H9 (cell line): ENCODE results near the gene CEP350. TPM values are rescaled to one million over a fixed set of nuclear protein-coding genes. Genes with fewer than 3 reads are reported as not detected.

Source experiments
- DNase-seq: peaks from one replicate; pipeline ENCODE4 v3.0.0-alpha.2; 2017
- H2AFZ ChIP-seq: one replicate; pipeline ENCODE4 v1.6.1; 2013; ENCODE audit warnings: mild to moderate bottlenecking, low read length, control low read depth, moderate library complexity
- H2AK5ac ChIP-seq: 2 replicates; pipeline ENCODE4 v1.6.1; 2013; ENCODE audit warnings: low read length, control low read depth, mixed read lengths; ENCODE audit not compliant: insufficient read length
- H2BK120ac ChIP-seq: one replicate; pipeline ENCODE4 v1.6.1; 2013; ENCODE audit warnings: low read depth, mild to moderate bottlenecking, low read length, control low read depth, inconsistent platforms; ENCODE audit not compliant: poor library complexity, severe bottlenecking
- H2BK12ac ChIP-seq: 2 replicates; pipeline ENCODE4 v1.6.1; 2013; ENCODE audit warnings: low read length, control low read depth, mixed read lengths, low read depth; ENCODE audit not compliant: insufficient read length
- H2BK15ac ChIP-seq: 2 replicates; pipeline ENCODE4 v1.6.1; 2013; ENCODE audit warnings: low read depth, low read length, control low read depth
- H2BK20ac ChIP-seq: one replicate; pipeline ENCODE4 v1.6.1; 2013; ENCODE audit warnings: low read depth, mild to moderate bottlenecking, low read length, control low read depth, inconsistent platforms; ENCODE audit not compliant: poor library complexity, severe bottlenecking
- H2BK5ac ChIP-seq: 2 replicates; pipeline ENCODE4 v1.6.1; 2013; ENCODE audit warnings: low read length, control low read depth, mixed read lengths; ENCODE audit not compliant: insufficient read length
- H3K14ac ChIP-seq: 2 replicates; pipeline ENCODE4 v1.6.1; 2013; ENCODE audit warnings: low read length, control low read depth; ENCODE audit not compliant: insufficient read depth
- H3K18ac ChIP-seq: 2 replicates; pipeline ENCODE4 v1.6.1; 2013; ENCODE audit warnings: low read depth, mild to moderate bottlenecking, mixed read lengths, low read length, control low read depth; ENCODE audit not compliant: insufficient read length
- H3K23ac ChIP-seq: 2 replicates; pipeline ENCODE4 v1.6.1; 2013; ENCODE audit warnings: low read length, control low read depth, mixed read lengths, low read depth; ENCODE audit not compliant: insufficient read length
- H3K23me2 ChIP-seq: 2 replicates; pipeline ENCODE4 v1.6.1; 2013; ENCODE audit warnings: low read depth, mild to moderate bottlenecking, mixed read lengths, low read length, control low read depth; ENCODE audit not compliant: insufficient read length, poor library complexity, severe bottlenecking
- H3K27ac ChIP-seq: 2 replicates; pipeline ENCODE4 v1.5.1; 2013; ENCODE audit warnings: low read length, control low read depth, mixed read lengths, low read depth; ENCODE audit not compliant: insufficient read length
- H3K27me3 ChIP-seq: 2 replicates; pipeline ENCODE4 v1.6.1; 2013; ENCODE audit warnings: low read length, control low read depth, inconsistent platforms; ENCODE audit not compliant: insufficient read depth
- H3K4ac ChIP-seq: 2 replicates; pipeline ENCODE4 v1.6.1; 2013; ENCODE audit warnings: low read depth, mild to moderate bottlenecking, control low read depth, inconsistent platforms, low read length, moderate library complexity
- H3K4me1 ChIP-seq: 2 replicates; pipeline ENCODE4 v1.6.1; 2013; ENCODE audit warnings: low read length, control low read depth, inconsistent platforms; ENCODE audit not compliant: insufficient read depth
- H3K4me2 ChIP-seq: 2 replicates; pipeline ENCODE4 v1.6.1; 2013; ENCODE audit warnings: low read length, control low read depth, mixed read lengths; ENCODE audit not compliant: insufficient read length, insufficient read depth
- H3K56ac ChIP-seq: 2 replicates; pipeline ENCODE4 v1.6.1; 2013; ENCODE audit warnings: low read depth, mild to moderate bottlenecking, mixed read lengths, low read length, control low read depth; ENCODE audit not compliant: insufficient read length
- H3K79me1 ChIP-seq: 2 replicates; pipeline ENCODE4 v1.6.1; 2013; ENCODE audit warnings: low read depth, mild to moderate bottlenecking, moderate library complexity, low read length, control low read depth, inconsistent platforms; ENCODE audit not compliant: insufficient read depth, poor library complexity, severe bottlenecking
- H3K79me2 ChIP-seq: 2 replicates; pipeline ENCODE4 v1.6.1; 2013; ENCODE audit warnings: low read length, control low read depth, inconsistent platforms; ENCODE audit not compliant: insufficient read depth
- H3K9ac ChIP-seq: 2 replicates; pipeline ENCODE4 v1.6.1; 2013; ENCODE audit warnings: low read length, control low read depth, mixed read lengths; ENCODE audit not compliant: insufficient read length; ENCODE audit errors: extremely low read depth
- H3K9me3 ChIP-seq: one replicate; pipeline ENCODE4 v1.6.1; 2013; ENCODE audit warnings: low read depth, low read length, inconsistent platforms; ENCODE audit not compliant: control insufficient read depth
- H3T11ph ChIP-seq: one replicate; pipeline ENCODE4 v1.6.1; 2013; ENCODE audit warnings: mild to moderate bottlenecking, low read length, control low read depth, inconsistent platforms
- H4K20me1 ChIP-seq: one replicate; pipeline ENCODE4 v1.6.1; 2013; ENCODE audit not compliant: control insufficient read depth, insufficient read length, insufficient read depth
- H4K5ac ChIP-seq: 2 replicates; pipeline ENCODE4 v1.6.1; 2013; ENCODE audit warnings: low read depth, mild to moderate bottlenecking, mixed read lengths, low read length, control low read depth; ENCODE audit not compliant: insufficient read length
- H4K8ac ChIP-seq: replicated peaks from 2 replicates; pipeline ENCODE4 v1.6.1; 2013; ENCODE audit warnings: low read length, control low read depth, mixed read lengths, low read depth; ENCODE audit not compliant: insufficient read length
- H4K91ac ChIP-seq: 2 replicates; pipeline ENCODE4 v1.6.1; 2013; ENCODE audit warnings: low read depth, mild to moderate bottlenecking, moderate library complexity, mixed read lengths, low read length, control low read depth; ENCODE audit not compliant: insufficient read length
- H3K27ac Mint-ChIP-seq, 3 experiments: 2 replicates in 2 of 3; 3 replicates in 1 of 3; pipeline ENCODE4 v1.8.0; 2020 to 2021; ENCODE audit warnings: mixed read lengths in 3 of 3, mild to moderate bottlenecking in 1 of 3, moderate library complexity in 1 of 3
- H3K27me3 Mint-ChIP-seq: 2 replicates; pipeline ENCODE4 v1.8.0; 2021; ENCODE audit warnings: low read depth, mild to moderate bottlenecking, moderate library complexity, mixed read lengths
- H3K36me3 Mint-ChIP-seq, 3 experiments: 2 replicates in 2 of 3; 3 replicates in 1 of 3; pipeline ENCODE4 v1.8.0; 2020 to 2021; ENCODE audit warnings: low read depth in 3 of 3, mixed read lengths in 3 of 3; ENCODE audit not compliant: insufficient read depth in 1 of 3
- H3K4me1 Mint-ChIP-seq, 2 experiments: 2 replicates each; pipeline ENCODE4 v1.8.0; 2020; ENCODE audit warnings: mixed read lengths in 2 of 2
- H3K4me3 Mint-ChIP-seq, 2 experiments: 2 replicates in 1 of 2; 3 replicates in 1 of 2; pipeline ENCODE4 v1.8.0; 2020 to 2021; ENCODE audit warnings: mild to moderate bottlenecking in 2 of 2, mixed read lengths in 2 of 2, moderate library complexity in 1 of 2
- H3K9me3 Mint-ChIP-seq, 2 experiments: 2 replicates in 1 of 2; 3 replicates in 1 of 2; pipeline ENCODE4 v1.8.0; 2020; ENCODE audit warnings: mild to moderate bottlenecking in 2 of 2, mixed read lengths in 2 of 2, moderate library complexity in 1 of 2
- CTCF ChIP-seq: fragments of 200-600 bp; sonication (generic); conservative IDR thresholded peaks from 3 replicates; pipeline ENCODE4 v1.8.0; 2021; ENCODE audit warnings: antibody characterized with exemption, mild to moderate bottlenecking
- whole genome bisulfite sequencing: extraction: QIAGEN DNeasy Blood & Tissue Kit; methylation state at CpG from one replicate; pipeline ENCODE4 v1.1.7; 2013; ENCODE audit warnings: missing lambda C conversion rate, low lambda C conversion rate, mixed read lengths; ENCODE audit not compliant: insufficient read length; ENCODE audit errors: extremely low coverage; 5-methylcytosine and 5-hydroxymethylcytosine counted together
- total RNA-seq: library from RNA; stranded (reverse); gene quantifications from 2 replicates; pipeline ENCODE4 v1.2.1, GENCODE V29; 2021

Gene CEP350
- total RNA-seq, 1 experiment from 2014 or later: 39.2 TPM

- Histone ChIP-seq H2BK15ac (no peak overlapping the region), H3K4ac (no peak overlapping the region), H3K56ac (no peak overlapping the region), H3K79me1 (no peaks in the 10 kb centered on the region), H2BK120ac (no peak overlapping the region), H4K20me1 (no peaks in the 10 kb centered on the region), H3K79me2 (no peaks in the 10 kb centered on the region), H4K8ac (no peak overlapping the region), H3T11ph (no peak overlapping the region), H2BK5ac (no peak overlapping the region), H2BK20ac (no peak overlapping the region), H3K27ac (no peak overlapping the region), H3K18ac (no peak overlapping the region), H3K9me3 (no peaks in the 10 kb centered on the region), H2BK12ac (no peak overlapping the region), H2AK5ac (no peak overlapping the region), H3K4me2 (no peak overlapping the region), H2AFZ (peak overlapping the region; percentile 59), H3K9ac (no peak overlapping the region), H3K27me3 (no peaks in the 10 kb centered on the region; the same call in 1 of the 2 replicates), H3K14ac (no peak overlapping the region), H3K4me1 (no peaks in the 10 kb centered on the region), H3K23ac (no peak overlapping the region), H4K5ac (no peak overlapping the region), H3K23me2 (no peaks in the 10 kb centered on the region), H4K91ac (no peak overlapping the region)
- Mint-ChIP-seq H3K27ac (no peak overlapping the region), H3K9me3 (no peaks in the 10 kb centered on the region), H3K36me3 (no peaks in the 10 kb centered on the region), H3K4me1 (no peaks in the 10 kb centered on the region), H3K4me3 (no peak overlapping the region; a peak in 1 of 5 replicates), H3K27me3 (peaks cover 4% of the 10 kb centered on the region; the same call in 1 of the 2 replicates)
- TF ChIP-seq CTCF: no peak
- DNase-seq: no peak
- WGBS: no CpG with 5 or more reads among the region's 3 CpGs
Observed at GRCh38 chr1:180145446-180145845, 190.8 kb downstream of the CEP350 start.
